ENCODE results near the gene TBC1D22A.

Gene TBC1D22A

GRCh38 chr22:47208630-47209029 is 446.2 kb downstream of the TBC1D22A start:
- Histone ChIP-seq H3K27ac (no peak overlapping the region), H3K4me3 (ENCODE audit: low read depth, low read length) (no peak overlapping the region), H3K27me3 (ENCODE audit: insufficient read depth, low read depth, severe bottlenecking) (no peaks in the 10 kb centered on the region), H3K36me3 (no peaks in the 10 kb centered on the region), H3K9me3 (ENCODE audit: severe bottlenecking) (no peaks in the 10 kb centered on the region)
- no peak for DNase-seq
- TF ChIP-seq CTCF (IDR thresholded peaks at IDR 0.05; ENCODE audit: low read depth, low read length), result no peak

GRCh38 chr22:47209040-47209514 is 446.6 kb downstream of the TBC1D22A start:
- DNase-seq, result no peak
- H3K9me3 ChIP-seq (ENCODE audit: severe bottlenecking), result no peaks in the 10 kb centered on the region
- H3K27ac ChIP-seq, result no peak overlapping the region
- no peaks in the 10 kb centered on the region for H3K36me3 ChIP-seq
- TF ChIP-seq CTCF (IDR thresholded peaks at IDR 0.05; ENCODE audit: low read depth, low read length), result no peak
- no peak overlapping the region for H3K4me3 ChIP-seq (ENCODE audit: low read depth, low read length)
- no peaks in the 10 kb centered on the region for H3K27me3 ChIP-seq (ENCODE audit: insufficient read depth, low read depth, severe bottlenecking)

- DNase-seq, result no peak
- no peak overlapping the region for H3K4me3 ChIP-seq (ENCODE audit: low read depth, low read length)
- TF ChIP-seq CTCF (IDR thresholded peaks at IDR 0.05; ENCODE audit: low read depth, low read length), result no peak
- no peaks in the 10 kb centered on the region for H3K27me3 ChIP-seq (ENCODE audit: insufficient read depth, low read depth, severe bottlenecking)
- H3K36me3 ChIP-seq, result no peaks in the 10 kb centered on the region
- H3K27ac ChIP-seq, result no peak overlapping the region
- H3K9me3 ChIP-seq (ENCODE audit: severe bottlenecking), result no peaks in the 10 kb centered on the region
Measured at GRCh38 chr22:47209547-47210023, 447.1 kb downstream of the TBC1D22A start.

GRCh38 chr22:47210112-47210657 is 447.7 kb downstream of the TBC1D22A start:
- Histone ChIP-seq H3K36me3 (no peaks in the 10 kb centered on the region), H3K27ac (no peak overlapping the region), H3K27me3 (ENCODE audit: insufficient read depth, low read depth, severe bottlenecking) (no peaks in the 10 kb centered on the region), H3K9me3 (ENCODE audit: severe bottlenecking) (no peaks in the 10 kb centered on the region), H3K4me3 (ENCODE audit: low read depth, low read length) (no peak overlapping the region)
- no peak for TF ChIP-seq CTCF (IDR thresholded peaks at IDR 0.05; ENCODE audit: low read depth, low read length)
- no peak for DNase-seq

GRCh38 chr22:47210686-47211085 is 448.2 kb downstream of the TBC1D22A start:
- H3K4me3 ChIP-seq (ENCODE audit: low read depth, low read length), result no peak overlapping the region
- no peaks in the 10 kb centered on the region for H3K9me3 ChIP-seq (ENCODE audit: severe bottlenecking)
- H3K27ac ChIP-seq, result no peak overlapping the region
- no peak for TF ChIP-seq CTCF (IDR thresholded peaks at IDR 0.05; ENCODE audit: low read depth, low read length)
- H3K36me3 ChIP-seq, result no peaks in the 10 kb centered on the region
- no peaks in the 10 kb centered on the region for H3K27me3 ChIP-seq (ENCODE audit: insufficient read depth, low read depth, severe bottlenecking)
- DNase-seq, result no peak
